Psoas muscle (tissue), 8 donors: ENCODE measurements around the gene SLA2. TPM values are rescaled to one million over a fixed set of nuclear protein-coding genes. Genes with fewer than 3 reads are reported as not detected.

ENCODE experiments used
- ATAC-seq, 4 donors: fragments of 200-7000 bp; cut with Tn5 transposase; one replicate each; pipeline ENCODE4 v1.9.1; 2020; ENCODE audit warnings: moderate library complexity in 3 of 4, mild to moderate bottlenecking in 2 of 4
- DNase-seq, 2 donors: peaks; one replicate each; pipeline ENCODE4 v3.0.0-alpha.2; 2020
- H3K27ac ChIP-seq: fragments of 200-600 bp; one replicate; pipeline ENCODE4 v1.8.0; 2022
- H3K27me3 ChIP-seq, 3 donors: fragments of 200-600 bp in 1 of 3; one replicate each; pipeline versions ENCODE4 v1.6.1 to v1.8.0; 2013 to 2022; ENCODE audit warnings: low read length in 2 of 3, mild to moderate bottlenecking in 2 of 3, moderate library complexity in 1 of 3; ENCODE audit not compliant: insufficient read depth in 3 of 3
- H3K36me3 ChIP-seq, 2 donors: fragments of 200-600 bp in 1 of 2; one replicate each; pipeline versions ENCODE4 v1.6.1 to v1.8.0; 2013 to 2022; ENCODE audit warnings: low read depth in 1 of 2, mild to moderate bottlenecking in 1 of 2, moderate library complexity in 1 of 2; ENCODE audit not compliant: insufficient read depth in 1 of 2
- H3K4me1 ChIP-seq: fragments of 200-600 bp; one replicate; pipeline ENCODE4 v1.8.0; 2022
- H3K4me3 ChIP-seq: fragments of 200-600 bp; one replicate; pipeline ENCODE4 v1.8.0; 2022; ENCODE audit warnings: mild to moderate bottlenecking
- H3K9me3 ChIP-seq: fragments of 200-600 bp; one replicate; pipeline ENCODE4 v1.8.0; 2022
- CTCF ChIP-seq: fragments of 200-600 bp; IDR thresholded peaks from one replicate; pipeline ENCODE4 v1.8.0; 2022; ENCODE audit warnings: antibody characterized with exemption
- WGBS, 3 donors: extraction: QIAGEN DNeasy Blood & Tissue Kit; methylation state at CpG; one replicate each; pipeline versions ENCODE4 v1.1.6 to v1.1.7; 2013; 5-methylcytosine and 5-hydroxymethylcytosine counted together
- intact Hi-C, 2 donors: fragments of 100-400 bp; cut with DNase I; formaldehyde crosslinking; loops; one replicate each; pipeline versions ENCODE4 v1.11.0 to v1.14.2; 2022
- polyA plus RNA-seq, 3 donors: library from polyadenylated mRNA; stranded (reverse); fragments of 200-250 nt; gene quantifications; one replicate each; pipeline ENCODE4 v1.2.3, GENCODE V29; 2013
- total RNA-seq, 4 donors: library from RNA; stranded (reverse); fragmentation: NEBNext Ultra II Directional in 2 of 4; extraction: Animal tissue kit (Norgen Biotek cat#: 25700) in 2 of 4; gene quantifications; one replicate each; pipeline versions ENCODE4 v1.2.1 to v1.2.4, GENCODE V29; 2021 to 2023
- donor health status: healthy with polysubstance abuse.
- donor health status: DM: no; HTN: no; CAD: no; lungs with moderate emphysema.
- donor health status: Bipolar disorder and iron deficiency.
- donor health status: healthy.
- donor health status: DM: yes; HTN: yes; CAD: no.
- donor health status: DM: no; HTN: no; CAD: no.
- donor health status: DM: no; HTN: no; CAD: no.
- donor health status: DM: yes; HTN: yes; CAD: no.

The SLA2 gene
- total and polyA plus RNA-seq, 7 donors, result 0.03 to 0.34 (median 0.12) TPM

GRCh38 chr20:36562724-36563123, 83.3 kb downstream of the SLA2 start:
- H3K27me3 ChIP-seq, result no peaks in the 10 kb centered on the region
- no peaks in the 10 kb centered on the region for H3K9me3 ChIP-seq
- no peaks in the 10 kb centered on the region for H3K4me1 ChIP-seq
- no peak for TF ChIP-seq CTCF
- no peak for ATAC-seq
- H3K4me3 ChIP-seq, result no peak overlapping the region
- DNase-seq, result no peak
- intact Hi-C loops, result no loop called here
- no peak overlapping the region for H3K27ac ChIP-seq
- no peaks in the 10 kb centered on the region for H3K36me3 ChIP-seq
- 69 to 73% (median 72%) methylated on average over 2 of the region's 2 CpGs for WGBS, 3 donors

Other genes with a start within 250 kb of the SLA2 start
- 10 to 100 TPM; 42.5 to 86.6 (median 44.5) TPM for gene MYL9, start 104.7 kb downstream of the SLA2 start, total RNA-seq
- 10 to 100 TPM; 23.1 to 33.7 (median 27.2) TPM for gene MYL9, start 104.7 kb downstream of the SLA2 start, polyA plus RNA-seq
- gene TGIF2, start 72.6 kb downstream of the SLA2 start, total RNA-seq, result 1 to 10 TPM; 1.7 to 2.8 (median 2.6) TPM
- 1 to 10 TPM; 1.1 to 1.7 (median 1.2) TPM for gene TGIF2, start 72.6 kb downstream of the SLA2 start, polyA plus RNA-seq
- gene RAB5IF, start 40.4 kb downstream of the SLA2 start, total RNA-seq, result 100 to 1,000 TPM in 3 of 4 donors, 10 to 100 TPM in 1; 77.3 to 368 (median 215) TPM
- gene RAB5IF, start 40.4 kb downstream of the SLA2 start, polyA plus RNA-seq, result 100 to 1,000 TPM; 144 to 585 (median 337) TPM
- 10 to 100 TPM in 2 of 4 donors, 1 to 10 TPM in 2; 4.3 to 17.5 (median 7.8) TPM for gene NDRG3, start 99.9 kb upstream of the SLA2 start, total RNA-seq
- gene NDRG3, start 99.9 kb upstream of the SLA2 start, polyA plus RNA-seq, result 10 to 100 TPM in 2 of 3 donors, 1 to 10 TPM in 1; 7.8 to 25.1 (median 11.8) TPM
- 1 to 10 TPM; 1.7 to 3.0 (median 2.2) TPM for gene DSN1, start 127.6 kb upstream of the SLA2 start, total RNA-seq
- gene DSN1, start 127.6 kb upstream of the SLA2 start, polyA plus RNA-seq, result 1 to 10 TPM; 3.3 to 8.3 (median 4.3) TPM
- under 1 TPM in 1 of 4 donors, not detected in 3; 0.15 TPM for gene TLDC2, start 229.9 kb upstream of the SLA2 start, total RNA-seq
- gene TLDC2, start 229.9 kb upstream of the SLA2 start, polyA plus RNA-seq, result under 1 TPM in 2 of 3 donors, not detected in 1; 0.04 to 0.05 TPM